Cardiac fibroblast (primary cell): Measurements from ENCODE around the gene ZNF248.
A peak's percentile ranks its signal among the peaks of the same experiment; 100 is the strongest.
"Not testable (repeated sequence)": the region's sequence is repeated elsewhere in the genome, so short reads cannot be mapped to it uniquely, and the experiment has no call there.

Experiments used
- DNase-seq, 2 donors: peaks; one replicate each; pipeline versions ENCODE4 v3.0.0 to v3.0.0-alpha.2; 2010; ENCODE audit warnings: low read depth in 2 of 2
- H3K4me3 ChIP-seq, 2 donors: replicated peaks in 1 of 2; 1 replicate in 1 of 2; 2 replicates in 1 of 2; pipeline ENCODE4 v1.5.1; 2011; ENCODE audit warnings: low read depth in 2 of 2, low read length in 2 of 2, mild to moderate bottlenecking in 2 of 2, moderate library complexity in 1 of 2
- CTCF ChIP-seq: IDR thresholded peaks from one replicate; pipeline ENCODE4 v1.5.1; 2011; ENCODE audit warnings: low read depth, mild to moderate bottlenecking, low read length, inconsistent platforms

ZNF248 gene

GRCh38 chr10:37739181-37739580 is 118.2 kb downstream of the ZNF248 start:
- no peak for TF ChIP-seq CTCF
- H3K4me3 ChIP-seq: no peak overlapping the region
- no peak for DNase-seq

GRCh38 chr10:37738241-37738640 is 119.2 kb downstream of the ZNF248 start:
- H3K4me3 ChIP-seq, DNase-seq: not testable (repeated sequence)

- DNase-seq: no peak
- TF ChIP-seq CTCF: no peak
- H3K4me3 ChIP-seq: no peak overlapping the region
Observed at GRCh38 chr10:37737336-37737735, 120.1 kb downstream of the ZNF248 start.

- DNase-seq: no peak
Observed at GRCh38 chr10:37736120-37736519, 121.3 kb downstream of the ZNF248 start.

GRCh38 chr10:37734971-37735370 is 122.4 kb downstream of the ZNF248 start:
- no peak for TF ChIP-seq CTCF
- DNase-seq: peak in 1 of 2 donors; percentile 36

More at GRCh38 chr10:37736120-37736519, 121.3 kb downstream of the ZNF248 start:
- TF ChIP-seq CTCF: no peak
- H3K4me3 ChIP-seq: no peak overlapping the region

More at GRCh38 chr10:37734971-37735370, 122.4 kb downstream of the ZNF248 start:
- no peak overlapping the region for H3K4me3 ChIP-seq
